Loucy (cell line): ENCODE data around the gene CNKSR3.

Experiments used
- CTCF ChIP-seq: fragments of 200-600 bp; sonication (generic); conservative IDR thresholded peaks from 2 replicates; pipeline ENCODE4 v1.5.1; 2014; ENCODE audit warnings: mild to moderate bottlenecking, antibody characterized with exemption, low read length
- EZH2phosphoT487 ChIP-seq: fragments of 200-600 bp; IDR thresholded peaks from 2 replicates; pipeline ENCODE4 v1.6.1; 2018; ENCODE audit warnings: antibody characterized with exemption, mild to moderate bottlenecking, moderate library complexity, borderline replicate concordance

GRCh38 chr6:154434662-154435061 lies 75.8 kb downstream of the CNKSR3 start:
- TF ChIP-seq CTCF (no peak), EZH2phosphoT487 (no peak)
